Neural cell (in vitro differentiated cells): Measurements from ENCODE around the gene FMNL1.

Experiments used
- CTCF ChIP-seq: fragments of 450-650 bp; IDR thresholded peaks from 2 replicates; pipeline ENCODE4 v1.5.1; 2014; ENCODE audit warnings: antibody characterized with exemption, mild to moderate bottlenecking, moderate library complexity; ENCODE audit not compliant: poor library complexity, severe bottlenecking
- EP300 ChIP-seq: fragments of 450-650 bp; conservative IDR thresholded peaks from 2 replicates; pipeline ENCODE4 v1.6.1; 2014; ENCODE audit warnings: antibody characterized with exemption, mild to moderate bottlenecking, moderate library complexity; ENCODE audit not compliant: poor library complexity, severe bottlenecking
- EZH2 ChIP-seq: fragments of 200-600, 300-800 bp; shearing (Covaris generic), sonication (generic); IDR thresholded peaks from 2 replicates; pipeline ENCODE4 v1.6.1; 2014; ENCODE audit warnings: antibody characterized with exemption, low read length, borderline replicate concordance, mild to moderate bottlenecking; ENCODE audit not compliant: insufficient read depth, poor library complexity, severe bottlenecking
- MXI1 ChIP-seq: fragments of 450-650 bp; conservative IDR thresholded peaks from 2 replicates; pipeline ENCODE4 v1.6.1; 2014; ENCODE audit warnings: antibody characterized with exemption, mild to moderate bottlenecking; ENCODE audit not compliant: poor library complexity, severe bottlenecking
- POLR2AphosphoS5 ChIP-seq: IDR thresholded peaks from 2 replicates; pipeline ENCODE4 v1.6.1; 2012
- RAD21 ChIP-seq: fragments of 450-650 bp; conservative IDR thresholded peaks from 2 replicates; pipeline ENCODE4 v1.6.1; 2014; ENCODE audit warnings: antibody characterized with exemption, mild to moderate bottlenecking, moderate library complexity
- REST ChIP-seq: IDR thresholded peaks from 2 replicates; pipeline ENCODE4 v1.6.1; 2012; ENCODE audit warnings: borderline replicate concordance
- SMC3 ChIP-seq: fragments of 450-650 bp; conservative IDR thresholded peaks from 2 replicates; pipeline ENCODE4 v1.6.1; 2014; ENCODE audit warnings: antibody characterized with exemption, mild to moderate bottlenecking, moderate library complexity; ENCODE audit not compliant: poor library complexity
- TAF1 ChIP-seq: IDR thresholded peaks from 2 replicates; pipeline ENCODE4 v1.6.1; 2012; ENCODE audit warnings: low read depth

GRCh38 chr17:45258981-45259380 is 37.3 kb downstream of the FMNL1 start:
- TF ChIP-seq EZH2 (no peak), CTCF (no peak), REST (no peak), TAF1 (no peak), RAD21 (no peak), EP300 (no peak), POLR2AphosphoS5 (no peak), MXI1 (no peak), SMC3 (no peak)
